Astrocyte (in vitro differentiated cells and primary cell): ENCODE measurements around the gene KCNQ1. TPM values are rescaled to one million over a fixed set of nuclear protein-coding genes. Genes with fewer than 3 reads are reported as not detected.

Experiments
- DNase-seq: peaks from one replicate; pipeline ENCODE4 v3.0.0-alpha.2; 2010; ENCODE audit warnings: low read depth
- FAIRE-seq: peaks from 2 replicates; lab custom pipeline; 2011; peaks lifted over from hg19 to GRCh38; lab: Jason Lieb, UNC
- H2AFZ ChIP-seq: 2 replicates; pipeline ENCODE4 v1.6.0; 2012; ENCODE audit warnings: low read depth, low read length, inconsistent platforms
- H3K27ac ChIP-seq: 2 replicates; pipeline ENCODE4 v1.5.1; 2011; ENCODE audit warnings: low read depth, low read length, inconsistent platforms
- H3K27me3 ChIP-seq: 2 replicates; pipeline ENCODE4 v1.6.0; 2011; ENCODE audit warnings: low read length, inconsistent platforms; ENCODE audit not compliant: insufficient read depth
- H3K36me3 ChIP-seq: 2 replicates; pipeline ENCODE4 v1.5.1; 2011; ENCODE audit warnings: low read length, inconsistent platforms; ENCODE audit not compliant: insufficient read depth
- H3K4me1 ChIP-seq: 2 replicates; pipeline ENCODE4 v1.5.1; 2011; ENCODE audit warnings: low read length, inconsistent platforms; ENCODE audit not compliant: insufficient read depth
- H3K4me2 ChIP-seq: 2 replicates; pipeline ENCODE4 v1.6.0; 2012; ENCODE audit warnings: low read length, inconsistent platforms
- H3K4me3 ChIP-seq: 2 replicates; pipeline ENCODE4 v1.5.1; 2011; ENCODE audit warnings: low read depth, mild to moderate bottlenecking, low read length, inconsistent platforms; ENCODE audit not compliant: insufficient read depth
- H3K79me2 ChIP-seq: 2 replicates; pipeline ENCODE4 v1.6.0; 2012; ENCODE audit warnings: mild to moderate bottlenecking, low read length, inconsistent platforms; ENCODE audit not compliant: insufficient read depth
- H3K9ac ChIP-seq: 2 replicates; pipeline ENCODE4 v1.6.0; 2012; ENCODE audit warnings: mild to moderate bottlenecking, low read length, inconsistent platforms
- H3K9me3 ChIP-seq: 2 replicates; pipeline ENCODE4 v1.5.1; 2012; ENCODE audit warnings: low read depth, mild to moderate bottlenecking, low read length, inconsistent platforms; ENCODE audit not compliant: insufficient read depth
- H4K20me1 ChIP-seq: 2 replicates; pipeline ENCODE4 v1.6.0; 2012; ENCODE audit warnings: low read length, inconsistent platforms; ENCODE audit not compliant: insufficient read depth
- H3K27ac Mint-ChIP-seq: one replicate; pipeline ENCODE4 v1.8.0; 2021; ENCODE audit warnings: mild to moderate bottlenecking, mixed read lengths; ENCODE audit not compliant: unreplicated experiment
- H3K27me3 Mint-ChIP-seq: one replicate; pipeline ENCODE4 v1.8.0; 2021; ENCODE audit warnings: low read depth, mixed read lengths; ENCODE audit not compliant: unreplicated experiment
- H3K36me3 Mint-ChIP-seq: one replicate; pipeline ENCODE4 v1.8.0; 2021; ENCODE audit warnings: low read depth, mixed read lengths; ENCODE audit not compliant: unreplicated experiment
- H3K4me1 Mint-ChIP-seq: one replicate; pipeline ENCODE4 v1.8.0; 2021; ENCODE audit warnings: low read depth, mixed read lengths; ENCODE audit not compliant: unreplicated experiment
- H3K4me3 Mint-ChIP-seq: one replicate; pipeline ENCODE4 v1.8.0; 2021; ENCODE audit warnings: mild to moderate bottlenecking, moderate library complexity, mixed read lengths; ENCODE audit not compliant: unreplicated experiment
- H3K9me3 Mint-ChIP-seq: one replicate; pipeline ENCODE4 v1.8.0; 2021; ENCODE audit warnings: mild to moderate bottlenecking, mixed read lengths; ENCODE audit not compliant: unreplicated experiment
- CTCF ChIP-seq: IDR thresholded peaks from 2 replicates; pipeline ENCODE4 v1.5.1; 2011; ENCODE audit warnings: low read depth, mild to moderate bottlenecking, inconsistent platforms, low read length, moderate library complexity; ENCODE audit not compliant: insufficient read depth
- EZH2 ChIP-seq: IDR thresholded peaks from 2 replicates; pipeline ENCODE4 v1.6.1; 2012; ENCODE audit warnings: mild to moderate bottlenecking, low read length, inconsistent platforms; ENCODE audit not compliant: insufficient read depth
- total RNA-seq: library from RNA; stranded (reverse); gene quantifications from 2 replicates; pipeline ENCODE4 v1.2.1, GENCODE V29; 2021

KCNQ1 gene
- total RNA-seq, 1 donor from 2014 or later = not detected

GRCh38 chr11:2755071-2755470 is 310.3 kb downstream of the KCNQ1 start:
- Mint-ChIP-seq H3K27me3 (peaks cover 39% of the 10 kb centered on the region), H3K27ac (no peak overlapping the region), H3K4me3 (no peak overlapping the region), H3K9me3 (peaks cover 5% of the 10 kb centered on the region), H3K4me1 (peaks cover 11% of the 10 kb centered on the region), H3K36me3 (no peaks in the 10 kb centered on the region)
- Histone ChIP-seq H3K27me3 (peaks cover 9% of the 10 kb centered on the region), H3K9ac (no peak overlapping the region), H3K4me3 (no peak overlapping the region), H3K4me1 (peaks cover 17% of the 10 kb centered on the region), H3K9me3 (peaks cover 4% of the 10 kb centered on the region), H3K79me2 (no peaks in the 10 kb centered on the region), H3K27ac (no peak overlapping the region), H3K36me3 (no peaks in the 10 kb centered on the region), H2AFZ (no peak overlapping the region), H3K4me2 (no peak overlapping the region), H4K20me1 (no peaks in the 10 kb centered on the region)
- no peak for FAIRE-seq
- DNase-seq = no peak
- no peak for TF ChIP-seq CTCF
- no peak for TF ChIP-seq EZH2

DNA sequence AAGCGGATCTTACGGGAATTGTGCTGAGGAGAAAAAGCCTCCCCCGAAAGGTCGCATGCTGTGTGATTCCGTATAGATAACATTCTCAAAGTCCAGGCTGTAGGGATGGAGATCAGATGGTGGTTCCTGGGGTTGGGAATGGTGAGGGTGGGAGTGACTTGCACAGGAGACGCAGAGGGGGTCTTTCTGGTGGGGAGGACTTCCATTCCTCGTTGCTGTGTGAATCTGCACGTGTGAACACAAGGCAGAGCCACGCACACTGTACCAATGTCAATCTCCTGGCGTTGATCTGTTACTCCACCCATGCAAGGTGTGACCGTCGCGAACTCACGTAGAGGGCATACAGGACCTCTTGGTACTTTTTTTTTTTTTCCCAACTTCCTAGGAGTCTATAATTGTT is 313.9 kb downstream of the KCNQ1 start:
- FAIRE-seq = no peak
- H3K27me3 Mint-ChIP-seq = peaks cover 36% of the 10 kb centered on the region
- no peak overlapping the region for H3K27ac Mint-ChIP-seq
- H3K27me3 ChIP-seq = peaks cover 3% of the 10 kb centered on the region
- no peaks in the 10 kb centered on the region for H3K36me3 ChIP-seq
- no peaks in the 10 kb centered on the region for H3K4me1 Mint-ChIP-seq
- no peak overlapping the region for H2AFZ ChIP-seq
- peaks cover 6% of the 10 kb centered on the region for H3K9me3 Mint-ChIP-seq
- H3K4me3 ChIP-seq = no peak overlapping the region
- H3K4me2 ChIP-seq = no peak overlapping the region
- DNase-seq = no peak
- no peak overlapping the region for H3K27ac ChIP-seq
- H4K20me1 ChIP-seq = no peaks in the 10 kb centered on the region
- no peaks in the 10 kb centered on the region for H3K79me2 ChIP-seq
- peaks cover 4% of the 10 kb centered on the region for H3K9me3 ChIP-seq
- TF ChIP-seq EZH2 = no peak
- no peak for TF ChIP-seq CTCF
- no peaks in the 10 kb centered on the region for H3K4me1 ChIP-seq
- H3K9ac ChIP-seq = no peak overlapping the region
- H3K36me3 Mint-ChIP-seq = peaks cover 2% of the 10 kb centered on the region
- H3K4me3 Mint-ChIP-seq = no peak overlapping the region

- H3K27me3 Mint-ChIP-seq = peaks cover 33% of the 10 kb centered on the region
- FAIRE-seq (no peak), DNase-seq (no peak)
Measured at GRCh38 chr11:2759228-2760195, 314.7 kb downstream of the KCNQ1 start.

More at GRCh38 chr11:2759228-2760195, 314.7 kb downstream of the KCNQ1 start:
- peaks cover 4% of the 10 kb centered on the region for H3K9me3 ChIP-seq
- no peak overlapping the region for H3K9ac ChIP-seq
- no peak overlapping the region for H3K4me3 ChIP-seq
- no peaks in the 10 kb centered on the region for H3K79me2 ChIP-seq
- peaks cover 4% of the 10 kb centered on the region for H3K9me3 Mint-ChIP-seq
- no peaks in the 10 kb centered on the region for H3K36me3 ChIP-seq
- H3K36me3 Mint-ChIP-seq = peaks cover 2% of the 10 kb centered on the region
- H2AFZ ChIP-seq = no peak overlapping the region
- no peak for TF ChIP-seq EZH2
- TF ChIP-seq CTCF = no peak
- H3K4me2 ChIP-seq = no peak overlapping the region
- H3K4me3 Mint-ChIP-seq = no peak overlapping the region
- H4K20me1 ChIP-seq = no peaks in the 10 kb centered on the region
- H3K4me1 ChIP-seq = no peaks in the 10 kb centered on the region
- H3K27ac ChIP-seq = no peak overlapping the region
- H3K4me1 Mint-ChIP-seq = no peaks in the 10 kb centered on the region
- no peaks in the 10 kb centered on the region for H3K27me3 ChIP-seq
- no peak overlapping the region for H3K27ac Mint-ChIP-seq
